ENCODE results near the gene LRMDA.
A peak's percentile ranks its signal among the peaks of the same experiment; 100 is the strongest.

The LRMDA gene

DNA sequence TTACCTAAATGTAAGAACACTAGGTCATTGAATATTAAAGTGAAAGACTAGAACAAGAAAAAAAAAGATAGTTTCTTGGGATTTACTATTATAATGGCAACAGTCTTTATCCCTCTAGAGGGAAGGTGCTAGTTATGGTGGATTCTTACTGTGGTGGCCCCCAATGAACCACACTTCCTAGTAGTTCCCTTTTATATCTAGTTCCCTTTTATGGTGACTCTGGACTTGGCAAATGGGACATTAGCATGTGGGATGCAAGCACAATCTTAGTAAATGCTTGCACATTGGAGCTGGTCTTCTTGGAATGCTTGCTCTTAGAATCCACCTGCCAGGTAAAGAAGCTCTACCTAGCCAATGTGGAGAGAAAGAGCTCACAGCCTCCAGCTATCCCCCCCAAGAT is 430.2 kb downstream of the LRMDA start:
- Histone ChIP-seq H3K27me3 (ENCODE audit: control insufficient read depth in 1 of 2, insufficient read depth in 1 of 2, low read length in 2 of 2) (no peaks in the 10 kb centered on the region), H2BK5ac (ENCODE audit: low read depth, low read length, poor library complexity, severe bottlenecking) (no peak overlapping the region), H3K18ac (ENCODE audit: low read depth in 1 of 2, low read length in 2 of 2) (no peak overlapping the region), H2AK5ac (ENCODE audit: low read length, severe bottlenecking) (no peak overlapping the region), H3K4me3 (ENCODE audit: insufficient read depth in 1 of 2, low read depth in 1 of 2, low read length in 2 of 2) (no peak overlapping the region), H2BK15ac (ENCODE audit: low read depth, poor library complexity, severe bottlenecking) (no peak overlapping the region), H2BK12ac (ENCODE audit: low read length in 2 of 2) (no peak overlapping the region), H3K9ac (ENCODE audit: low read length) (no peak overlapping the region), H3K23ac (ENCODE audit: low read length in 2 of 2) (no peak overlapping the region), H3K4me1 (ENCODE audit: control insufficient read depth, insufficient read depth, low read depth, low read length) (no peaks in the 10 kb centered on the region), H4K91ac (ENCODE audit: low read length) (no peak overlapping the region), H3K4me2 (ENCODE audit: low read length, poor library complexity, severe bottlenecking) (no peak overlapping the region), H3K14ac (ENCODE audit: low read length in 2 of 2) (no peak overlapping the region), H2AFZ (ENCODE audit: low read depth, low read length) (no peak overlapping the region), H3K27ac (ENCODE audit: low read length, poor library complexity, severe bottlenecking) (no peak overlapping the region), H3K4ac (ENCODE audit: low read depth in 1 of 2, low read length in 2 of 2) (no peak overlapping the region), H2BK120ac (ENCODE audit: low read depth, low read length) (no peak overlapping the region), H3K9me3 (ENCODE audit: control insufficient read depth, low read length) (no peaks in the 10 kb centered on the region), H4K8ac (ENCODE audit: low read length) (no peak overlapping the region), H3K79me1 (replicated peaks; ENCODE audit: low read length, poor library complexity, severe bottlenecking) (no peaks in the 10 kb centered on the region), H3K36me3 (ENCODE audit: control insufficient read depth in 1 of 2, insufficient read depth in 2 of 2, low read depth in 1 of 2, low read length in 2 of 2) (no peaks in the 10 kb centered on the region)
- DNase-seq: no peak

DNA sequence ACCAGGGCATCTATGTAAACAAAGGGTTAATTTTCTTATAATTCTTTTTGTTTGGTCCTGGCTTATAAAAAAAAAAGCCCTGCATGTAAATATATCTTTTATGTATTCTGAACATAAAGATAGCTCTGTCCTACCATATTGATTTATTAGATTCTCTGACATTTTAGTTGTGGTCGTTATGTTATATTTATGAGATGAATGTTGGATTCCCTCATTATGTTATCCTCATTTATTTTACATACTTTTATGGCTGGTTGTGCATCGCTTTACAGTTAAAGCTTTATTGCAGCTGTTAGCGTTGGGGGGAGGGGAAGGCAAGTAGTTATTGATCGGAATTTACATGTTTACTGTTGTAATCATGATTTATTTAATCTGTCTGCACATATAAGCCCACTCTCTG is 431.5 kb downstream of the LRMDA start:
- Histone ChIP-seq H3K4ac (ENCODE audit: low read depth in 1 of 2, low read length in 2 of 2) (no peak overlapping the region), H2BK12ac (ENCODE audit: low read length in 2 of 2) (no peak overlapping the region), H3K4me3 (ENCODE audit: insufficient read depth in 1 of 2, low read depth in 1 of 2, low read length in 2 of 2) (no peak overlapping the region), H3K18ac (ENCODE audit: low read depth in 1 of 2, low read length in 2 of 2) (no peak overlapping the region), H2BK15ac (ENCODE audit: low read depth, poor library complexity, severe bottlenecking) (no peak overlapping the region), H3K9me3 (ENCODE audit: control insufficient read depth, low read length) (no peaks in the 10 kb centered on the region), H3K36me3 (ENCODE audit: control insufficient read depth in 1 of 2, insufficient read depth in 2 of 2, low read depth in 1 of 2, low read length in 2 of 2) (no peaks in the 10 kb centered on the region), H4K8ac (ENCODE audit: low read length) (no peak overlapping the region), H3K27ac (ENCODE audit: low read length, poor library complexity, severe bottlenecking) (no peak overlapping the region), H2AK5ac (ENCODE audit: low read length, severe bottlenecking) (no peak overlapping the region), H2AFZ (ENCODE audit: low read depth, low read length) (no peak overlapping the region), H4K91ac (ENCODE audit: low read length) (no peak overlapping the region), H2BK5ac (ENCODE audit: low read depth, low read length, poor library complexity, severe bottlenecking) (no peak overlapping the region), H3K14ac (ENCODE audit: low read length in 2 of 2) (no peak overlapping the region), H3K79me1 (replicated peaks; ENCODE audit: low read length, poor library complexity, severe bottlenecking) (no peaks in the 10 kb centered on the region), H3K23ac (ENCODE audit: low read length in 2 of 2) (no peak overlapping the region), H3K27me3 (ENCODE audit: control insufficient read depth in 1 of 2, insufficient read depth in 1 of 2, low read length in 2 of 2) (no peaks in the 10 kb centered on the region), H2BK120ac (ENCODE audit: low read depth, low read length) (no peak overlapping the region), H3K4me2 (ENCODE audit: low read length, poor library complexity, severe bottlenecking) (no peak overlapping the region), H3K9ac (ENCODE audit: low read length) (no peak overlapping the region), H3K4me1 (ENCODE audit: control insufficient read depth, insufficient read depth, low read depth, low read length) (no peaks in the 10 kb centered on the region)
- DNase-seq: no peak
- 80% methylated on average over 1 of the region's 4 CpGs for WGBS

DNA sequence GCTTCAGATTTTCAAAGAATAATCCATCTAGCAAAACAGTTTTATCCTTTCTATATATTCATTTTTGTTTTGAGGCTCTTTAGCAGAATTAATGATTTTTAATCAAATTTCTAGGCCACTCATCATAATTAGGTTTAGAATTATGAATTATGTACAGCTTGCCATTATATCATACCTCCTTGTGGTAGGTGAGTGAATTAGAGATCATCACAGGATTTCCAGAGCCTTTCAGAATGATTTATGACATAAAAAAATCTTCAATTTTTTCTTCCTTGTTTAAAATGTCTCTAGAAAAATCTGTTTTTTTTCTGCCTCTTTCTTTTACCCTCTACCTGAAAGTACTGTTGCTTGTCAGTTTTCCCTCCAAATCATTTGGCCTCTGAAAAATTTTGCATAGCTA is 433.3 kb downstream of the LRMDA start:
- DNase-seq: no peak
- Histone ChIP-seq H3K9ac (ENCODE audit: low read length) (no peak overlapping the region), H3K14ac (ENCODE audit: low read length in 2 of 2) (no peak overlapping the region), H2AK5ac (ENCODE audit: low read length, severe bottlenecking) (no peak overlapping the region), H3K27me3 (ENCODE audit: control insufficient read depth in 1 of 2, insufficient read depth in 1 of 2, low read length in 2 of 2) (peaks cover 0 to 7% of the 10 kb centered on the region in 2 experiments), H3K4me3 (ENCODE audit: insufficient read depth in 1 of 2, low read depth in 1 of 2, low read length in 2 of 2) (no peak overlapping the region), H3K79me1 (replicated peaks; ENCODE audit: low read length, poor library complexity, severe bottlenecking) (no peaks in the 10 kb centered on the region), H3K23ac (ENCODE audit: low read length in 2 of 2) (no peak overlapping the region), H3K27ac (ENCODE audit: low read length, poor library complexity, severe bottlenecking) (no peak overlapping the region), H3K4me2 (ENCODE audit: low read length, poor library complexity, severe bottlenecking) (no peak overlapping the region), H4K8ac (ENCODE audit: low read length) (no peak overlapping the region), H2BK15ac (ENCODE audit: low read depth, poor library complexity, severe bottlenecking) (no peak overlapping the region), H4K91ac (ENCODE audit: low read length) (no peak overlapping the region), H3K4ac (ENCODE audit: low read depth in 1 of 2, low read length in 2 of 2) (no peak overlapping the region), H3K18ac (ENCODE audit: low read depth in 1 of 2, low read length in 2 of 2) (no peak overlapping the region), H2AFZ (ENCODE audit: low read depth, low read length) (no peak overlapping the region), H3K36me3 (ENCODE audit: control insufficient read depth in 1 of 2, insufficient read depth in 2 of 2, low read depth in 1 of 2, low read length in 2 of 2) (no peaks in the 10 kb centered on the region), H2BK120ac (ENCODE audit: low read depth, low read length) (no peak overlapping the region), H3K9me3 (ENCODE audit: control insufficient read depth, low read length) (no peaks in the 10 kb centered on the region), H2BK12ac (ENCODE audit: low read length in 2 of 2) (no peak overlapping the region), H2BK5ac (ENCODE audit: low read depth, low read length, poor library complexity, severe bottlenecking) (no peak overlapping the region), H3K4me1 (ENCODE audit: control insufficient read depth, insufficient read depth, low read depth, low read length) (no peaks in the 10 kb centered on the region)

DNA sequence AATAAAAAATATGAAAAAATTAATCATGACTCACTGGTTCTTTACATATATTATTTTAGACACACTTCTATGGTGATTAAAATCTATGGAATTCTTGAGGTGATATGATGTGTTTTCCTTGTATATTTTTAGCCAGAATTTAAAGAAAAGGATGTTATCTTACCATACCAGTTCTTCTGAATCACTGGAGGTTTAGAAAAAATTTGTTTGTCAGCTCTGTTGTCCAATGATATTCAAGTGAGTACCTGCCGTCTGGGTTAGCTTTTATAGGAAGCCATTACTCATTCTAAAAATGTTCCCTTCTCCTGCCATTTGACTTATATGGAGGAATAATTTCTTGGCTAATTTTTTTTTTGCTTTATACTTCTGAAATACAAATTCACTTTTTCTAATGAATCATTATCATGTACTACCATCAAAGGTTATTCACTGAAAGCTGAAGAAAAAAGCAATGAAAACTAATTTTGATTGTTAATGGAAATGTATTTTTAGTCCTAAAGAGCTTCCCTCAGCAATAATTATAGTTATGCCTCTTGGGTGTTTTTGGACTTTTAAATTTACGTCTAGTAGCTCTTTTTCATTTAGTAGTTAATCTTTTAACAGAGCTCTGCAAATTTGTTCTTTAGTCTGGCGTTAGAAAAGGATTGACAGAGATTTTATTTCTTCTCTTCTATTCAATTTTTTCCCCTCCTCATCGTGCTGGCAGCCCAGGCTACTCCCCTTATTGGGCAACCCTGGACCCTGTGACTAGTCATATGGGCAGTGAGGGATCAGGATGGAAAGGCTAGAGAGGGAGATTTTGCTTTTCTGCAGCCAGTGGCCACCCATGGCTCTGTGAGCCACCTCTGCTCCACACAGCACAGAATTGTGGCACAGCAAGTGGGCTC is 434.2 kb downstream of the LRMDA start:
- WGBS: 80% methylated on average over 1 of the region's 4 CpGs
- H3K27me3 ChIP-seq (ENCODE audit: control insufficient read depth in 1 of 2, insufficient read depth in 1 of 2, low read length in 2 of 2): peaks cover 0 to 11% of the 10 kb centered on the region in 2 experiments
- H2BK5ac ChIP-seq (ENCODE audit: low read depth, low read length, poor library complexity, severe bottlenecking): no peak overlapping the region

More for the DNA sequence above, 434.2 kb downstream of the LRMDA start:
- Histone ChIP-seq H2BK12ac (ENCODE audit: low read length in 2 of 2) (no peak overlapping the region), H3K36me3 (ENCODE audit: control insufficient read depth in 1 of 2, insufficient read depth in 2 of 2, low read depth in 1 of 2, low read length in 2 of 2) (no peaks in the 10 kb centered on the region), H2BK120ac (ENCODE audit: low read depth, low read length) (no peak overlapping the region), H3K9ac (ENCODE audit: low read length) (no peak overlapping the region), H3K4ac (ENCODE audit: low read depth in 1 of 2, low read length in 2 of 2) (no peak overlapping the region), H3K18ac (ENCODE audit: low read depth in 1 of 2, low read length in 2 of 2) (no peak overlapping the region), H3K9me3 (ENCODE audit: control insufficient read depth, low read length) (no peaks in the 10 kb centered on the region), H3K23ac (ENCODE audit: low read length in 2 of 2) (no peak overlapping the region), H3K4me3 (ENCODE audit: insufficient read depth in 1 of 2, low read depth in 1 of 2, low read length in 2 of 2) (no peak overlapping the region), H4K8ac (ENCODE audit: low read length) (no peak overlapping the region), H3K4me2 (ENCODE audit: low read length, poor library complexity, severe bottlenecking) (no peak overlapping the region), H2AFZ (ENCODE audit: low read depth, low read length) (no peak overlapping the region), H4K91ac (ENCODE audit: low read length) (no peak overlapping the region), H3K4me1 (ENCODE audit: control insufficient read depth, insufficient read depth, low read depth, low read length) (no peaks in the 10 kb centered on the region), H2BK15ac (ENCODE audit: low read depth, poor library complexity, severe bottlenecking) (no peak overlapping the region), H3K27ac (ENCODE audit: low read length, poor library complexity, severe bottlenecking) (no peak overlapping the region), H3K14ac (ENCODE audit: low read length in 2 of 2) (peak overlapping the region in 1 of 2 experiments; percentile 31), H2AK5ac (ENCODE audit: low read length, severe bottlenecking) (no peak overlapping the region), H3K79me1 (replicated peaks; ENCODE audit: low read length, poor library complexity, severe bottlenecking) (no peaks in the 10 kb centered on the region)
- no peak for DNase-seq

Data from mesenchymal stem cell (in vitro differentiated cells and primary cell).